HG02763 (cell line): ENCODE results near the gene OLFM1.
"Not testable (repeated sequence)": the region's sequence is repeated elsewhere in the genome, so short reads cannot be mapped to it uniquely, and the experiment has no call there.

Experiments used
- ATAC-seq: cut with Tn5 transposase; IDR thresholded peaks from one replicate; pipeline ENCODE4 v1.9.1; 2021; ENCODE audit warnings: mild to moderate bottlenecking, moderate library complexity; ENCODE audit not compliant: unreplicated experiment

The OLFM1 gene

GRCh38 chr9:135105938-135106491 lies 18.5 kb downstream of the OLFM1 start:
- no peak for ATAC-seq

GRCh38 chr9:135106551-135107270 lies 19.2 kb downstream of the OLFM1 start:
- ATAC-seq: no peak

- no peak for ATAC-seq
Observed at GRCh38 chr9:135107581-135108235, 20.2 kb downstream of the OLFM1 start.

GRCh38 chr9:135108831-135109510 lies 21.5 kb downstream of the OLFM1 start:
- no peak for ATAC-seq

- no peak for ATAC-seq
Observed at GRCh38 chr9:135109650-135110049, 22.2 kb downstream of the OLFM1 start.

- no peak for ATAC-seq
Observed at GRCh38 chr9:135110416-135110815, 22.9 kb downstream of the OLFM1 start.

GRCh38 chr9:135111600-135111999 lies 24.1 kb downstream of the OLFM1 start:
- not testable (repeated sequence) for ATAC-seq

- no peak for ATAC-seq
Observed at GRCh38 chr9:135116371-135116770, 28.9 kb downstream of the OLFM1 start.

- ATAC-seq: no peak
Observed at GRCh38 chr9:135116881-135117280, 29.4 kb downstream of the OLFM1 start.

- ATAC-seq: no peak
Observed at GRCh38 chr9:135117281-135117680, 29.8 kb downstream of the OLFM1 start.

- no peak for ATAC-seq
Observed at GRCh38 chr9:135119496-135120064, 32.1 kb downstream of the OLFM1 start.

- no peak for ATAC-seq
Observed at GRCh38 chr9:135120249-135120648, 32.8 kb downstream of the OLFM1 start.

- no peak for ATAC-seq
Observed at GRCh38 chr9:135122316-135122715, 34.8 kb downstream of the OLFM1 start.

- no peak for ATAC-seq
Observed at GRCh38 chr9:135123126-135123772, 35.8 kb downstream of the OLFM1 start.

GRCh38 chr9:135123773-135124134 lies 36.3 kb downstream of the OLFM1 start:
- ATAC-seq: no peak

GRCh38 chr9:135126451-135127187 lies 39.2 kb downstream of the OLFM1 start:
- ATAC-seq: no peak

- no peak for ATAC-seq
Observed at GRCh38 chr9:135127718-135128670, 40.5 kb downstream of the OLFM1 start.

GRCh38 chr9:135129137-135129695 lies 41.7 kb downstream of the OLFM1 start:
- no peak for ATAC-seq
